PC-3 (cell line): ENCODE data around the gene AFF1.

Experiments used
- EZH2 ChIP-seq: fragments of 300-600 bp; sonication (generic); IDR thresholded peaks from one replicate; pipeline ENCODE4 v1.6.1; 2017; ENCODE audit warnings: antibody characterized with exemption, mild to moderate bottlenecking, low read length; ENCODE audit not compliant: unreplicated experiment
- EZH2phosphoT487 ChIP-seq: fragments of 300-600 bp; sonication (generic); IDR thresholded peaks from 2 replicates; pipeline ENCODE4 v1.6.1; 2018; ENCODE audit warnings: mild to moderate bottlenecking, antibody characterized with exemption, low read length, borderline replicate concordance
- TF ChIP-seq, protein P1 (sequence below): fragments of 300-600 bp; sonication (generic); conservative IDR thresholded peaks from 2 replicates; pipeline ENCODE4 v1.5.1; 2017; ENCODE audit warnings: antibody characterized with exemption, low read depth, mild to moderate bottlenecking, low read length

DNA sequence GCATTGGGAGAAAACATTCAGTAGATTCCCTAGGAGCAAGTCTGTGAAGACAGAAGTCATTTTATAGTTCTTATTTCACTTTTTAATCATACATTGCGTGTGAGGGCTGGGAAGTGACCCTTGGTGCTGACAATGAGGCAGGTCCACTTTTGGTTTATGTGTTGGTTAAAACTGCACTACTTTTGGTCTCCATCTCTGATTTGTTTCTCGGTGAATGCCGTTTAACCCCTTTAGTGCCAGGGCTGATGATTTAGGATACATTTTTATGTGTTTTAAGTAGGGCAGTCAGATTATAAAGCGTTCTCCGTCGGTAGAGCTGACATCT is 110.4 kb downstream of the AFF1 start:
- TF ChIP-seq, protein P1, sequence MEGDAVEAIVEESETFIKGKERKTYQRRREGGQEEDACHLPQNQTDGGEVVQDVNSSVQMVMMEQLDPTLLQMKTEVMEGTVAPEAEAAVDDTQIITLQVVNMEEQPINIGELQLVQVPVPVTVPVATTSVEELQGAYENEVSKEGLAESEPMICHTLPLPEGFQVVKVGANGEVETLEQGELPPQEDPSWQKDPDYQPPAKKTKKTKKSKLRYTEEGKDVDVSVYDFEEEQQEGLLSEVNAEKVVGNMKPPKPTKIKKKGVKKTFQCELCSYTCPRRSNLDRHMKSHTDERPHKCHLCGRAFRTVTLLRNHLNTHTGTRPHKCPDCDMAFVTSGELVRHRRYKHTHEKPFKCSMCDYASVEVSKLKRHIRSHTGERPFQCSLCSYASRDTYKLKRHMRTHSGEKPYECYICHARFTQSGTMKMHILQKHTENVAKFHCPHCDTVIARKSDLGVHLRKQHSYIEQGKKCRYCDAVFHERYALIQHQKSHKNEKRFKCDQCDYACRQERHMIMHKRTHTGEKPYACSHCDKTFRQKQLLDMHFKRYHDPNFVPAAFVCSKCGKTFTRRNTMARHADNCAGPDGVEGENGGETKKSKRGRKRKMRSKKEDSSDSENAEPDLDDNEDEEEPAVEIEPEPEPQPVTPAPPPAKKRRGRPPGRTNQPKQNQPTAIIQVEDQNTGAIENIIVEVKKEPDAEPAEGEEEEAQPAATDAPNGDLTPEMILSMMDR = no peak
- TF ChIP-seq EZH2 (no peak), EZH2phosphoT487 (no peak)
